ENCODE measurements around the gene AP1B1. TPM values are rescaled to one million over a fixed set of nuclear protein-coding genes. Genes with fewer than 3 reads are reported as not detected.

Gene AP1B1
- total RNA-seq, 1 donor = 37.3 TPM

DNA sequence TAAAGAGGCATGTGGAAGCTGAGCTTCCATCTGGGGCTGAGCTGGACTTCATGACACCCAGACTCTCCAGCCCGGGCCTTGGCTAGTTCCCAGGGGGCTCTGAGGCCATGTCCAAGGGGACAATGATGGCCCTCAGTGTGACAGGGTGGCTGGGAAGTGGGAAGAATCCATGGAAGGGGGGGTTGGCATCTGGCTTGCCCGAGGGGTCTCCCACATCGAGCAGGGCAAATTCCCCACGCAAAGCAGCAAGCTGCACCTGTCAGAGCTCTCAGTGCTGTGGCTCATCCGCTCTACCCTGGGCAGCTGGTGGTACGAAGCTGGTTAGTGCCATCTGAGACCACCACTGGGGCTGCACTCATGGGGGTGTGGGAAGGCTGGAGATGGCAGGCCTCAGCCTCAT lies 9.4 kb upstream of the AP1B1 start:
- TF ChIP-seq, protein P1, sequence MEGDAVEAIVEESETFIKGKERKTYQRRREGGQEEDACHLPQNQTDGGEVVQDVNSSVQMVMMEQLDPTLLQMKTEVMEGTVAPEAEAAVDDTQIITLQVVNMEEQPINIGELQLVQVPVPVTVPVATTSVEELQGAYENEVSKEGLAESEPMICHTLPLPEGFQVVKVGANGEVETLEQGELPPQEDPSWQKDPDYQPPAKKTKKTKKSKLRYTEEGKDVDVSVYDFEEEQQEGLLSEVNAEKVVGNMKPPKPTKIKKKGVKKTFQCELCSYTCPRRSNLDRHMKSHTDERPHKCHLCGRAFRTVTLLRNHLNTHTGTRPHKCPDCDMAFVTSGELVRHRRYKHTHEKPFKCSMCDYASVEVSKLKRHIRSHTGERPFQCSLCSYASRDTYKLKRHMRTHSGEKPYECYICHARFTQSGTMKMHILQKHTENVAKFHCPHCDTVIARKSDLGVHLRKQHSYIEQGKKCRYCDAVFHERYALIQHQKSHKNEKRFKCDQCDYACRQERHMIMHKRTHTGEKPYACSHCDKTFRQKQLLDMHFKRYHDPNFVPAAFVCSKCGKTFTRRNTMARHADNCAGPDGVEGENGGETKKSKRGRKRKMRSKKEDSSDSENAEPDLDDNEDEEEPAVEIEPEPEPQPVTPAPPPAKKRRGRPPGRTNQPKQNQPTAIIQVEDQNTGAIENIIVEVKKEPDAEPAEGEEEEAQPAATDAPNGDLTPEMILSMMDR (IDR thresholded peaks at IDR 0.05; ENCODE audit: extremely low read depth, low read depth, low read length) = no peak

DNA sequence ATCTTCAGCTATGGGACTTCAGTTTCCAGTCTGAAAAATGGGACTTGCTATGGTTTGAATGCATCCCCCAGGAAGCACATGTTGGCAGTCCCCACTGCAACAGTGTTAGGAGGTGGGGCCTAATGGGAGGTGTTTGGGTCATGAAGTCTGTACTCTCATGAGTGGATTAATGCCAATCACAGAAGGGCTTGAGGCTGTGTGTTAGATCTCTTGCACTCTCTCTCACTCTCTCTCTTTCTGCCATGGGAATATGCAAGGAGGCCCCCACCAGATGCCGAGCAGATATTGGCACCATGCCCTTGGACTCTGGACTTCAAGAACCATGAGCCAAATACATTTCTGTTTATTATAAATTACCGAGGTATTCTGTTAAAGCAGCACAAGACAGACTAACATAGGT lies 7.8 kb upstream of the AP1B1 start:
- Histone ChIP-seq H3K4me1 (ENCODE audit: insufficient read depth, low read length) (no peaks in the 10 kb centered on the region), H3K4me3 (ENCODE audit: insufficient read depth, low read length) (no peak overlapping the region), H3K79me2 (ENCODE audit: insufficient read depth, low read length) (no peaks in the 10 kb centered on the region), H3K36me3 (ENCODE audit: insufficient read depth, low read length) (no peaks in the 10 kb centered on the region), H4K20me1 (ENCODE audit: insufficient read depth, low read length) (no peaks in the 10 kb centered on the region), H2AFZ (ENCODE audit: low read length) (no peak overlapping the region), H3K27ac (ENCODE audit: low read depth, low read length) (no peak overlapping the region), H3K4me2 (ENCODE audit: insufficient read depth, low read length) (no peak overlapping the region), H3K9me3 (ENCODE audit: low read depth, low read length) (no peaks in the 10 kb centered on the region), H3K27me3 (ENCODE audit: insufficient read depth, low read length) (peaks cover 11% of the 10 kb centered on the region)
- TF ChIP-seq, protein P1 (IDR thresholded peaks at IDR 0.05; ENCODE audit: extremely low read depth, low read depth, low read length) = no peak
- DNase-seq (ENCODE audit: insufficient read length, low spot score, missing footprints) = no peak

More for the DNA sequence above, 9.4 kb upstream of the AP1B1 start:
- no peaks in the 10 kb centered on the region for H3K79me2 ChIP-seq (ENCODE audit: insufficient read depth, low read length)
- H3K9me3 ChIP-seq (ENCODE audit: low read depth, low read length) = no peaks in the 10 kb centered on the region
- H3K27ac ChIP-seq (ENCODE audit: low read depth, low read length) = no peak overlapping the region
- H3K36me3 ChIP-seq (ENCODE audit: insufficient read depth, low read length) = no peaks in the 10 kb centered on the region
- H3K4me3 ChIP-seq (ENCODE audit: insufficient read depth, low read length) = no peak overlapping the region
- H4K20me1 ChIP-seq (ENCODE audit: insufficient read depth, low read length) = no peaks in the 10 kb centered on the region
- no peak overlapping the region for H2AFZ ChIP-seq (ENCODE audit: low read length)
- H3K4me1 ChIP-seq (ENCODE audit: insufficient read depth, low read length) = no peaks in the 10 kb centered on the region
- no peak for DNase-seq (ENCODE audit: insufficient read length, low spot score, missing footprints)
- peaks cover 21% of the 10 kb centered on the region for H3K27me3 ChIP-seq (ENCODE audit: insufficient read depth, low read length)
- H3K4me2 ChIP-seq (ENCODE audit: insufficient read depth, low read length) = no peak overlapping the region

DNA sequence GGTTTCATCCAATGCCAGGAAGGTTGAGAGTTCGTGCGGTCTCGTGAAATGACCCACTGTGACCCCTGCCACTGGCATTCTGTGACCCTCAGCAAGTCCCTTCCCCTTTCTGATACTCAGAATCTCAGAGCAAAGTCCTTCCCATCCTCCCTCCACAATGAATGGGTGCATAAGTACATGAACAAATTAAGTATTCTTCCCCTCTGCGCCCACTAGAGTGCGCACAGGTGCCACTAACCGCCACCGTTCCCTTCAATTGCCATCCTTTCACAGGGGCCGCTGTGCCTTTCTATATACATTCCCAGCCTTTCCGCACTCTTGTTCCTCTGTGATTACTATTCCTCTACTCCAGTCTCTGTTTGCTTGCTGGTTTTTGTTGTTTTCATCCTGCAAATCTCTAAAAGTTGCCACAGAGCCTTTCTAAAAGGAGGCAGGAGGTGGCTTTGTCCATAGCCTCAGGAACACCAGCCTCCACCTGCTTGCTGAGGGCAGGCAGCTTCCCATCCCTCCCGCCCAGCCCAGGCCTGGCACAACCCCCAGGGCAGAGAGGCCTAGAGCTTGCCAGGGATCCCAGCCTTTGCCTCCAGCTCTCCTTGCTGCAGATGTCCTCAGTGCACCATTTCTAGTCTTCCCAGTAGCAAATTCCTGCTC lies 6.7 kb upstream of the AP1B1 start:
- H3K27me3 ChIP-seq (ENCODE audit: insufficient read depth, low read length) = peaks cover 6% of the 10 kb centered on the region
- H3K79me2 ChIP-seq (ENCODE audit: insufficient read depth, low read length) = no peaks in the 10 kb centered on the region
- H3K4me3 ChIP-seq (ENCODE audit: insufficient read depth, low read length) = no peak overlapping the region
- DNase-seq (ENCODE audit: insufficient read length, low spot score, missing footprints) = peak; percentile 94
- no peaks in the 10 kb centered on the region for H4K20me1 ChIP-seq (ENCODE audit: insufficient read depth, low read length)
- no peaks in the 10 kb centered on the region for H3K36me3 ChIP-seq (ENCODE audit: insufficient read depth, low read length)
- peak overlapping the region; percentile 81 for H2AFZ ChIP-seq (ENCODE audit: low read length)
- H3K4me2 ChIP-seq (ENCODE audit: insufficient read depth, low read length) = no peak overlapping the region
- H3K4me1 ChIP-seq (ENCODE audit: insufficient read depth, low read length) = no peaks in the 10 kb centered on the region
- TF ChIP-seq, protein P1 (IDR thresholded peaks at IDR 0.05; ENCODE audit: extremely low read depth, low read depth, low read length) = peak; percentile 91
- H3K27ac ChIP-seq (ENCODE audit: low read depth, low read length) = no peak overlapping the region
- H3K9me3 ChIP-seq (ENCODE audit: low read depth, low read length) = no peaks in the 10 kb centered on the region

DNA sequence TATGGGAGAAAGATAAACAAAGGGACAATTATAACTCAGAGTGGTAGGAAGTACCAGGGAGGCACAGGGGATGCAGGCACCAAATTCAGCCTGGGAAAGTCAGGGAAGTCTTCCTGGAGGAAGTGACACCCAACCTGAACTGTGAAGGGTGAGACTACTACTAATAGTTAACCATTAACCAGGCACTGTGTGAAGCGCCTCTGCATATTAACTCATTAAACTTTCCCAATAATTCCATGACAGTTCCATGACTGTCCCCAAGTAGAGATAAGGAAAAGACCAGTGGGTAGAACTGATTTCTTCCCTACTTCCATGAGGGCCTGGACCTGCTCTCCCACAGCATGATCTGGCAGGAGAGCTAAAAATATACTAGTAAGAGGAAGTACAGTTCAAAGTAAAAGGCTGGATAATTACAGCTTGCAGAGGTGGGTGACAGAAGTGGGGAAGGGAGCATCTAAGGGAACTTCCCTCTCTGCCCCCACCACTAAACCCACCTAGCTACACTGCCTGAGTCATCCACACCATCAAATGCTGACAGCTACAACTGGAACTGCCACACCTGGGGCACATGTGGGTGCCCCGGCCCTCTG lies 4.7 kb upstream of the AP1B1 start:
- no peaks in the 10 kb centered on the region for H3K27me3 ChIP-seq (ENCODE audit: insufficient read depth, low read length)
- TF ChIP-seq, protein P1 (IDR thresholded peaks at IDR 0.05; ENCODE audit: extremely low read depth, low read depth, low read length) = no peak
- no peaks in the 10 kb centered on the region for H3K9me3 ChIP-seq (ENCODE audit: low read depth, low read length)
- no peaks in the 10 kb centered on the region for H3K36me3 ChIP-seq (ENCODE audit: insufficient read depth, low read length)
- H3K79me2 ChIP-seq (ENCODE audit: insufficient read depth, low read length) = peaks cover 6% of the 10 kb centered on the region
- H3K4me3 ChIP-seq (ENCODE audit: insufficient read depth, low read length) = no peak overlapping the region
- H4K20me1 ChIP-seq (ENCODE audit: insufficient read depth, low read length) = no peaks in the 10 kb centered on the region
- no peak overlapping the region for H3K27ac ChIP-seq (ENCODE audit: low read depth, low read length)
- H3K4me2 ChIP-seq (ENCODE audit: insufficient read depth, low read length) = no peak overlapping the region
- peaks cover 6% of the 10 kb centered on the region for H3K4me1 ChIP-seq (ENCODE audit: insufficient read depth, low read length)
- no peak overlapping the region for H2AFZ ChIP-seq (ENCODE audit: low read length)
- DNase-seq (ENCODE audit: insufficient read length, low spot score, missing footprints) = peak; percentile 35

All from osteoblast (primary cell).